ENCODE measurements around the gene ZNF697. TPM values are rescaled to one million over a fixed set of nuclear protein-coding genes. Genes with fewer than 3 reads are reported as not detected.
"Not testable (repeated sequence)": the region's sequence is repeated elsewhere in the genome, so short reads cannot be mapped to it uniquely, and the experiment has no call there.

Gene ZNF697
- polyA plus RNA-seq, 1 donor from 2014 or later, result not detected

DNA sequence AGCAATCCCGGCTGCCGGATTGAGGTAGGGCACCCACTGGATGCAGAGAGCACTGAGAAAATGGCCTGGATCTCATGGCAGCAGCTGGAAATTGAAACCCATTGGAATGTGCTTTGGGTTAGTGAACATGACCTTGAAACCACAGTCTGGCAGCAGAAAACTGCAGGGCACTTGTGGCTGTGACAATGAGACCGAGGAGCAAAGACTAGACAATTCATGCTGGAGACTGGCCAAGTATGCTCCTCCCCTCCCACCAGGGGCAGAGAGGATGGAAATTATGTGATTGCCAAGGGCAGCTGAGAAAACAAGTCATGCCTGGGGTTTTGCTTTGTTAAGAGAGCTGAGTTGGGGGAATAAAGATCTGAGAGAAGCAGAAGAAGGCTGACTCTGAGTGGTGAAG, 60.7 kb downstream of the ZNF697 start:
- no peaks in the 10 kb centered on the region for H3K36me3 Mint-ChIP-seq
- H3K27ac Mint-ChIP-seq, result peak overlapping the region in 1 of 3 donors; percentile 17
- peaks cover 4% of the 10 kb centered on the region for H3K27me3 Mint-ChIP-seq
- no peaks in the 10 kb centered on the region for H3K9me3 Mint-ChIP-seq
- H3K4me3 Mint-ChIP-seq, result no peak overlapping the region
- H3K4me1 Mint-ChIP-seq, result peaks cover 0 to 2% (median 0%) of the 10 kb centered on the region in 3 donors

DNA sequence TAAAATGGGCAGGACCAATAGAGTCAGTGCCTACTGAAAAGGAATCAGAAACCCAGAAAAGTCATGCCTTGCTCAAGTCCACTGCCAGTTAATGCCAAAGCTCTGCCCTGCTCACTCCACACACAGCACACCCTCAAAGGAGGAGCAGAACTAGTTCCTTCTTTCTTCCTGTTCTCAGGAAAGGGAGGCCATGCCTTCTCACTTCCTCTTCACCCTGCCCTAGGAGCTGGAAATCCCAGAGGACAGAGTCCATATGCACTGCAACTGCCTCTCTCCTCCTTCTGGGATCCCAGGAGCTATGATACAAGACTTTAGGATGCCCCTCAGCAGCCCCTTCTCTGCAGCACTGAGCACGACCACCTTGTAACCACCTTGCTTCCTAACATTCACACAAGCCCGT, 62.3 kb downstream of the ZNF697 start:
- peak overlapping the region in 1 of 3 donors; percentile 80 for H3K27ac Mint-ChIP-seq
- H3K9me3 Mint-ChIP-seq, H3K36me3 Mint-ChIP-seq, H3K4me1 Mint-ChIP-seq, H3K27me3 Mint-ChIP-seq, H3K4me3 Mint-ChIP-seq: not testable (repeated sequence)

GRCh38 chr1:119582801-119583200, 65.3 kb downstream of the ZNF697 start:
- Mint-ChIP-seq H3K27me3 (no peaks in the 10 kb centered on the region), H3K4me1 (peaks cover 3 to 9% (median 6%) of the 10 kb centered on the region in 3 donors), H3K9me3 (peaks cover 0 to 3% (median 0%) of the 10 kb centered on the region in 3 donors), H3K4me3 (no peak overlapping the region), H3K36me3 (no peaks in the 10 kb centered on the region), H3K27ac (peak overlapping the region in 1 of 3 donors; percentile 21)

DNA sequence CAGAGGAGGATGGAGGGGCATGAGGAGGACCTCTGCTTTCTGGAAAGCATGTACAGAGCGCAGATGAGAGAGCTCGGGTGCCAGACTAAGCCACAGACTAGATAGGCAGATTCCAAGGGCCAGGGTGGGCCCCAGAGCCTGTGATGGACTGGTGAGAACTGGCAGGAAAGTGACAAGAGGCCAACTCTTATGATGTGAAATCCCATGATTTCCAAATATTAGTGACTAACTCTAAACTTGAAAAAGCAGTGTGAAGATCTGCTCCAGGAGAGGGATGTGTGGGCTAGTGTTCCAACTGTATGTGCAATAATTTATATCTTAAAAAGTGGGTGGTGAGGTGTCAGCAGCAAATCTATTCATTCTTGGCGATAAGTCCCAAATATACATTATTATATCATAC, 67.0 kb downstream of the ZNF697 start:
- H3K27me3 Mint-ChIP-seq, H3K4me3 Mint-ChIP-seq, H3K36me3 Mint-ChIP-seq, H3K9me3 Mint-ChIP-seq, H3K27ac Mint-ChIP-seq, H3K4me1 Mint-ChIP-seq: not testable (repeated sequence)

DNA sequence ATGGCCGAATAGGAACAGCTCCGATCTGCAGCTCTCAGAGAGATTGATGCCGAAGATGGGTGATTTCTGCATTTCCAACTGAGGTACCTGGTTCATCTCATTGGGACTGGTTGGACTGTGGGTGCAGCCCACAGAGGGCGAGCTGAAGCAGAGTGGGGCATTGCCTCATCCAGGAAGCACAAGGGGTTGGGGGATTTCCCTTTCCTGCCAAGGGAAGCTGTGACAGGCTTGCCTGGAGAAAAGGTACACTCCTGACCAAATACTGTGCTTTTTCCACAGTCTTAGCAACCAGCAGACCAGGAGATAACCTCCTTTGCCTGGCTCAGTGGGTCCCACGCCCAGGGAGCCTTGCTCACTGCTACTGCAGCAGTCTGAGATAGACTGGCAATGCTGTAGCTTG, 74.2 kb downstream of the ZNF697 start:
- Mint-ChIP-seq H3K4me3 (no peak overlapping the region), H3K27me3 (no peaks in the 10 kb centered on the region), H3K9me3 (peaks cover 0 to 1% (median 0%) of the 10 kb centered on the region in 3 donors), H3K4me1 (peaks cover 13 to 27% (median 26%) of the 10 kb centered on the region in 3 donors), H3K36me3 (peaks cover 2% of the 10 kb centered on the region), H3K27ac (peak overlapping the region in 2 of 3 donors; percentile 17 to 33)

GRCh38 chr1:119569930-119570622, 78.0 kb downstream of the ZNF697 start:
- H3K27ac Mint-ChIP-seq, result peak overlapping the region in 1 of 3 donors; percentile 44
- peaks cover 28 to 50% (median 35%) of the 10 kb centered on the region in 3 donors for H3K4me1 Mint-ChIP-seq
- not testable (repeated sequence) for H3K9me3 Mint-ChIP-seq, H3K36me3 Mint-ChIP-seq, H3K27me3 Mint-ChIP-seq
- H3K4me3 Mint-ChIP-seq, result peak overlapping the region in 1 of 4 donors; percentile 82

Other genes starting within 250 kb of the ZNF697 start
- gene HSD3B2, start 233.1 kb downstream of the ZNF697 start, polyA plus RNA-seq, result not detected
- not detected for gene HSD3B1, start 141.1 kb downstream of the ZNF697 start, polyA plus RNA-seq
- 14.6 TPM for gene PHGDH, start 63.7 kb upstream of the ZNF697 start, polyA plus RNA-seq
- not detected for gene HMGCS2, start 120.6 kb upstream of the ZNF697 start, polyA plus RNA-seq
- gene REG4, start 163.2 kb upstream of the ZNF697 start, polyA plus RNA-seq, result not detected
- gene ADAM30, start 248.2 kb upstream of the ZNF697 start, polyA plus RNA-seq, result not detected